ENCODE measurements around the gene MCOLN1. TPM values are rescaled to one million over a fixed set of nuclear protein-coding genes. Genes with fewer than 3 reads are reported as not detected.

The MCOLN1 gene
- total and polyA plus RNA-seq, 2 of the 8 experiments (the other 6 are each of a cell fraction or from before 2014, with no cell fraction given), result 19.1 to 40.0 TPM

DNA sequence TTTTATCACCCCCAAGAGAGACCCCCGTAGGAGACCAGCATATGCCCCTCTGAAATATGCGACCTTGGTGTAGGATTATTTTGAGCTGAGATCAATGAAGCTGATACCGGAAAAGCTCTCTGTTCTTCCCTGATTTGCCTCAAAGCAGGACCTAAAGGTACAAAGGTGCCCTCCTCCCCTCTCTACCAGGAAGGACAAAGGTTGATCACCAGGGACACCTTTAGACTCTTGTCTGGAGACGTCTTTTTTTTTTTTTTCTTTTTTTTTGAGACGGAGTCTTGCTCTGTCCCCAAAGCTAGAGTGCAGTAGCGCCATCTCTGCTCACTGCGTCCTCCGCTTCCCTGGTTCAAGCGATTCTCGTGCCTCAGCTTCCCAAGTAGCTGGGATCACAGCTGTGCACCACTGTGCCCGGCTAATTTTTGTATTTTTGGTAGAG lies 32.8 kb upstream of the MCOLN1 start:
- Histone ChIP-seq H4K8ac (ENCODE audit: extremely low read depth, insufficient read depth, low read length) (no peak overlapping the region), H3K4me2 (ENCODE audit: insufficient read depth in 1 of 2, low read depth in 2 of 2, low read length in 2 of 2) (peak overlapping the region in 1 of 2 experiments; percentile 65; a peak in 1 of 4 replicates), H3K4ac (replicated peaks; ENCODE audit: insufficient read length, low read depth, low read length) (no peak overlapping the region), H3K23me2 (ENCODE audit: low read depth, low read length) (no peaks in the 10 kb centered on the region), H3K9me3 (ENCODE audit: insufficient read depth in 2 of 2, low read depth in 1 of 2, low read length in 1 of 2) (no peaks in the 10 kb centered on the region), H3K4me1 (replicated peaks in 1 of 4; ENCODE audit: control insufficient read depth in 3 of 4, insufficient read depth in 4 of 4, low read length in 3 of 4) (peaks cover 3 to 5% (median 4%) of the 10 kb centered on the region in 4 experiments; a peak in 6 of 7 replicates), H4K5ac (ENCODE audit: insufficient read length, low read depth, low read length) (no peak overlapping the region), H2BK20ac (ENCODE audit: low read length) (no peak overlapping the region), H2BK15ac (ENCODE audit: low read length) (peak overlapping the region; percentile 72; the same call in 1 of the 2 replicates), H2AK5ac (ENCODE audit: low read depth, low read length) (peak overlapping the region; percentile 91; the same call in 1 of the 2 replicates), H3K4me3 (ENCODE audit: extremely low read depth in 1 of 4, insufficient read depth in 2 of 4, low read depth in 3 of 4, low read length in 4 of 4) (0 out of 8 replicates have a peak overlapping the region, but pooled peaks of 1 of the 4 experiments have one; percentile 68), H3K23ac (ENCODE audit: insufficient read length) (no peak overlapping the region), H3K56ac (replicated peaks; ENCODE audit: insufficient read length, low read depth, low read length) (no peak overlapping the region), H4K20me1 (replicated peaks in 1 of 2; ENCODE audit: control insufficient read depth in 1 of 2, insufficient read depth in 2 of 2, low read length in 2 of 2) (no peaks in the 10 kb centered on the region), H3K79me1 (ENCODE audit: low read depth, low read length) (no peaks in the 10 kb centered on the region), H2BK12ac (ENCODE audit: low read depth, low read length) (no peak overlapping the region), H3K9ac (replicated peaks in 1 of 4; ENCODE audit: extremely low read depth in 1 of 4, low read depth in 3 of 4, low read length in 3 of 4) (no peak overlapping the region), H3K14ac (ENCODE audit: insufficient read length) (no peak overlapping the region), H2BK5ac (ENCODE audit: low read depth, low read length) (peak overlapping the region; percentile 8; the same call in 1 of the 2 replicates), H2BK120ac (replicated peaks; ENCODE audit: low read depth, low read length) (peak overlapping the region; percentile 36), H4K91ac (replicated peaks; ENCODE audit: insufficient read length, low read length) (no peak overlapping the region), H3K18ac (ENCODE audit: extremely low read depth, low read length) (no peak overlapping the region), H3K27me3 (replicated peaks in 1 of 4; ENCODE audit: control insufficient read depth in 3 of 4, extremely low read depth in 1 of 4, insufficient read depth in 3 of 4, low read length in 3 of 4) (peaks cover 0 to 3% (median 0%) of the 10 kb centered on the region in 4 experiments; a peak in 1 of 7 replicates), H3K36me3 (ENCODE audit: control insufficient read depth in 2 of 4, insufficient read depth in 4 of 4, low read length in 3 of 4) (no peaks in the 10 kb centered on the region), H2AFZ (ENCODE audit: low read length) (peak overlapping the region; percentile 12), H3K79me2 (ENCODE audit: control insufficient read depth in 1 of 2, insufficient read depth in 2 of 2, low read length in 2 of 2) (no peaks in the 10 kb centered on the region), H3K27ac (ENCODE audit: low read depth, low read length) (0 out of 2 replicates have a peak overlapping the region, but pooled peaks have one; percentile 67)
- POLR2A ChIA-PET (ENCODE audit: partially characterized antibody), result interaction anchor here (0.6 to 1.2 kb wide), 5 partner anchors 11 to 114 kb away, joined by 3 to 6 read pairs (median 4); no protein-coding TSS in a partner anchor
- CTCF ChIA-PET (ENCODE audit: partially characterized antibody), result interaction anchor here (0.6 to 2.0 kb wide), 12 partner anchors 11 to 1093 kb away, joined by 3 to 8 read pairs (median 4); partner anchors contain the start of gene MCOLN1
- DNase-seq (ENCODE audit: low read depth in 1 of 2, low spot score in 2 of 2) (no peak), FAIRE-seq (peak; percentile 57)
- no peak for TF ChIP-seq HDAC2 (IDR thresholded peaks at IDR 0.05; ENCODE audit: borderline replicate concordance in 1 of 2, low read depth in 2 of 2, low read length in 2 of 2)
- TF ChIP-seq RAD21 (IDR thresholded peaks at IDR 0.05 in 1 of 2, conservative IDR thresholded peaks at IDR 0.05 in 1 of 2; ENCODE audit: low read depth in 2 of 2, low read length in 2 of 2), result peak in 1 of 2 experiments; percentile 3; a peak in 1 of 4 replicates
- 0 out of 2 replicates have a peak, but pooled peaks have one; percentile 22 for TF ChIP-seq TAF1 (IDR thresholded peaks at IDR 0.05; ENCODE audit: low read depth, low read length)
- TF ChIP-seq, protein P1, sequence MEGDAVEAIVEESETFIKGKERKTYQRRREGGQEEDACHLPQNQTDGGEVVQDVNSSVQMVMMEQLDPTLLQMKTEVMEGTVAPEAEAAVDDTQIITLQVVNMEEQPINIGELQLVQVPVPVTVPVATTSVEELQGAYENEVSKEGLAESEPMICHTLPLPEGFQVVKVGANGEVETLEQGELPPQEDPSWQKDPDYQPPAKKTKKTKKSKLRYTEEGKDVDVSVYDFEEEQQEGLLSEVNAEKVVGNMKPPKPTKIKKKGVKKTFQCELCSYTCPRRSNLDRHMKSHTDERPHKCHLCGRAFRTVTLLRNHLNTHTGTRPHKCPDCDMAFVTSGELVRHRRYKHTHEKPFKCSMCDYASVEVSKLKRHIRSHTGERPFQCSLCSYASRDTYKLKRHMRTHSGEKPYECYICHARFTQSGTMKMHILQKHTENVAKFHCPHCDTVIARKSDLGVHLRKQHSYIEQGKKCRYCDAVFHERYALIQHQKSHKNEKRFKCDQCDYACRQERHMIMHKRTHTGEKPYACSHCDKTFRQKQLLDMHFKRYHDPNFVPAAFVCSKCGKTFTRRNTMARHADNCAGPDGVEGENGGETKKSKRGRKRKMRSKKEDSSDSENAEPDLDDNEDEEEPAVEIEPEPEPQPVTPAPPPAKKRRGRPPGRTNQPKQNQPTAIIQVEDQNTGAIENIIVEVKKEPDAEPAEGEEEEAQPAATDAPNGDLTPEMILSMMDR (IDR thresholded peaks at IDR 0.05; ENCODE audit: control extremely low read depth in 1 of 3, insufficient read depth in 1 of 3, low read depth in 1 of 3, low read length in 3 of 3), result peak in 2 of 3 experiments; percentile 6 to 10; a peak in 2 of 4 replicates
- 69% methylated on average over 10 of the region's 11 CpGs; no CpG with 5 or more reads in 1 of the 2 experiments for WGBS, 2 experiments (ENCODE audit: extremely low coverage in 1 of 2, insufficient coverage in 1 of 2, insufficient read length in 1 of 2, insufficient replicate concordance in 2 of 2, low coverage in 1 of 2, low lambda C conversion rate in 2 of 2, missing lambda C conversion rate in 1 of 2)
